IMR-90 (cell line): ENCODE results near the gene KCNH5. TPM values are rescaled to one million over a fixed set of nuclear protein-coding genes. Genes with fewer than 3 reads are reported as not detected.

ENCODE experiments used
- ATAC-seq: fragments of 200-7000 bp; cut with Tn5 transposase; 2 replicates; pipeline ENCODE4 v1.9.1; 2020; ENCODE audit warnings: low read depth, mild to moderate bottlenecking, moderate library complexity
- BruUV-seq: library from RNA; stranded (reverse); fragments of 400-500 nt; replicated peaks from 2 replicates; lab custom pipeline; 2021; lab: Mats Ljungman, UMichigan
- CTCF ChIA-PET: fragments of 300-600 bp; formaldehyde crosslinking; extraction: SDS; loops from one replicate; lab custom pipeline; 2021; ENCODE audit warnings: antibody characterized with exemption; lab: Yijun Ruan, JAX
- POLR2A ChIA-PET: fragments of 300-600 bp; sonication (Branson Sonifier 250); formaldehyde crosslinking; loops from one replicate; lab custom pipeline; 2022; ENCODE audit warnings: antibody characterized with exemption; ENCODE audit not compliant: unreplicated experiment; lab: Charles Lee
- DNase-seq: peaks from one replicate; pipeline ENCODE4 v3.0.0; 2013
- H2AFZ ChIP-seq: replicated peaks from 2 replicates; pipeline ENCODE3; 2013; ENCODE audit warnings: low read length, mild to moderate bottlenecking; ENCODE audit not compliant: poor library complexity
- H2AK5ac ChIP-seq: 2 replicates; pipeline ENCODE4 v1.6.1; 2013; ENCODE audit warnings: low read depth, low read length, inconsistent platforms
- H2AK9ac ChIP-seq: replicated peaks from 2 replicates; pipeline ENCODE3; 2013; ENCODE audit warnings: mild to moderate bottlenecking, low read depth, low read length, moderate library complexity; ENCODE audit not compliant: poor library complexity
- H2BK120ac ChIP-seq: 2 replicates; pipeline ENCODE4 v1.6.1; 2013; ENCODE audit warnings: low read depth, low read length, inconsistent platforms
- H2BK15ac ChIP-seq: 3 replicates; pipeline ENCODE4 v1.6.1; 2013; ENCODE audit warnings: low read depth, low read length, inconsistent platforms
- H2BK20ac ChIP-seq: 2 replicates; pipeline ENCODE4 v1.6.1; 2013; ENCODE audit warnings: low read depth, mild to moderate bottlenecking, inconsistent platforms, low read length, moderate library complexity
- H2BK5ac ChIP-seq: 2 replicates; pipeline ENCODE4 v1.6.1; 2013; ENCODE audit warnings: mild to moderate bottlenecking, low read depth, low read length, inconsistent platforms; ENCODE audit not compliant: poor library complexity, severe bottlenecking
- H3K14ac ChIP-seq: replicated peaks from 2 replicates; pipeline ENCODE4 v1.6.1; 2013; ENCODE audit warnings: low read depth, low read length, inconsistent platforms
- H3K18ac ChIP-seq: 2 replicates; pipeline ENCODE4 v1.6.1; 2013; ENCODE audit warnings: low read depth, low read length, control low read depth
- H3K23ac ChIP-seq: 2 replicates; pipeline ENCODE4 v1.6.1; 2013; ENCODE audit warnings: low read depth, low read length, inconsistent platforms
- H3K27ac ChIP-seq: 2 replicates; pipeline ENCODE4 v1.5.1; 2013; ENCODE audit warnings: mild to moderate bottlenecking, control low read depth, low read length; ENCODE audit not compliant: insufficient read depth
- H3K27me3 ChIP-seq: 2 replicates; pipeline ENCODE4 v1.6.1; 2013; ENCODE audit warnings: low read length; ENCODE audit not compliant: control insufficient read depth, insufficient read depth
- H3K36me3 ChIP-seq: 2 replicates; pipeline ENCODE4 v1.6.1; 2013; ENCODE audit warnings: low read length, mixed read lengths; ENCODE audit not compliant: control insufficient read depth, insufficient read depth
- H3K4ac ChIP-seq: 2 replicates; pipeline ENCODE4 v1.6.1; 2013; ENCODE audit warnings: low read depth, low read length, inconsistent platforms
- H3K4me1 ChIP-seq: 2 replicates; pipeline ENCODE4 v1.6.1; 2013; ENCODE audit warnings: low read length, mixed read lengths; ENCODE audit not compliant: control insufficient read depth, insufficient read depth
- H3K4me2 ChIP-seq: 2 replicates; pipeline ENCODE4 v1.6.1; 2013; ENCODE audit warnings: low read depth, mild to moderate bottlenecking, control low read depth, low read length, moderate library complexity
- H3K4me3 ChIP-seq: 2 replicates; pipeline ENCODE4 v1.5.1; 2013; ENCODE audit warnings: low read depth, mild to moderate bottlenecking, control low read depth, low read length, moderate library complexity; ENCODE audit not compliant: insufficient read depth
- H3K56ac ChIP-seq: 2 replicates; pipeline ENCODE4 v1.6.1; 2013; ENCODE audit warnings: low read length, inconsistent platforms; ENCODE audit not compliant: insufficient read depth; ENCODE audit errors: extremely low read depth
- H3K79me1 ChIP-seq, 2 experiments: 2 replicates each; pipeline ENCODE4 v1.6.1; 2013; ENCODE audit warnings: low read length in 2 of 2, inconsistent platforms in 1 of 2, low read depth in 1 of 2
- H3K9ac ChIP-seq: 2 replicates; pipeline ENCODE4 v1.6.1; 2013; ENCODE audit warnings: low read depth, low read length, control low read depth
- H3K9me1 ChIP-seq: 2 replicates; pipeline ENCODE4 v1.6.1; 2013; ENCODE audit warnings: low read length, inconsistent platforms; ENCODE audit not compliant: insufficient read depth
- H3K9me3 ChIP-seq: 2 replicates; pipeline ENCODE4 v1.6.1; 2013; ENCODE audit warnings: low read length; ENCODE audit not compliant: control insufficient read depth, insufficient read depth
- H4K20me1 ChIP-seq: 2 replicates; pipeline ENCODE4 v1.6.1; 2013; ENCODE audit warnings: low read length, inconsistent platforms; ENCODE audit not compliant: insufficient read depth
- H4K5ac ChIP-seq: 2 replicates; pipeline ENCODE4 v1.6.1; 2013; ENCODE audit warnings: mild to moderate bottlenecking, low read depth, low read length, control low read depth
- H4K8ac ChIP-seq, 2 experiments: 2 replicates each; pipeline ENCODE4 v1.6.1; 2013; ENCODE audit warnings: low read depth in 2 of 2, low read length in 2 of 2, control low read depth in 1 of 2, inconsistent platforms in 1 of 2
- H4K91ac ChIP-seq: 2 replicates; pipeline ENCODE4 v1.6.1; 2013; ENCODE audit warnings: low read depth, low read length, inconsistent platforms; ENCODE audit not compliant: insufficient read depth
- FOS ChIP-seq: fragments of 150-350 bp; IDR thresholded peaks from 2 replicates; pipeline ENCODE4 v1.6.1; 2016; ENCODE audit warnings: low read depth, low read length
- MAZ ChIP-seq: IDR thresholded peaks from 2 replicates; pipeline ENCODE4 v1.6.1; 2012; ENCODE audit warnings: low read depth, mild to moderate bottlenecking, low read length, improper control_type of control experiment, moderate library complexity, borderline replicate concordance
- NFE2L2 ChIP-seq: fragments of 150-350 bp; IDR thresholded peaks from 2 replicates; pipeline ENCODE4 v1.6.1; 2016; ENCODE audit warnings: low read depth, mild to moderate bottlenecking, low read length
- POLR2A ChIP-seq: IDR thresholded peaks from 2 replicates; pipeline ENCODE4 v1.6.1; 2012; ENCODE audit warnings: mild to moderate bottlenecking, low read depth, low read length
- WGBS, 2 experiments: methylation state at CpG; one replicate each; pipeline versions ENCODE4 v1.1.5 to v1.1.7; 2013; ENCODE audit warnings: missing lambda C conversion rate in 2 of 2; ENCODE audit not compliant: insufficient read length in 1 of 2; ENCODE audit errors: extremely low coverage in 2 of 2; 5-methylcytosine and 5-hydroxymethylcytosine counted together
- dilution Hi-C: fragments of 300-500 bp; cut with HindIII; formaldehyde crosslinking; loops from one replicate; pipeline ENCODE4 v1.14.3; 2018; ENCODE audit warnings: low sequenced_read_pairs; ENCODE audit not compliant: unreplicated experiment
- in situ Hi-C: fragments of 300-500 bp; cut with MboI; formaldehyde crosslinking; loops from 3 replicates; pipeline ENCODE4 v1.14.3; 2019; ENCODE audit warnings: low sequenced_read_pairs, inconsistent platforms, mixed read lengths
- intact Hi-C: fragments of 100-400 bp; cut with micrococcal nuclease; formaldehyde crosslinking; loops from 2 replicates; pipeline ENCODE4 v1.10.0; 2022
- polyA plus RNA-seq, 3 experiments: library from polyadenylated mRNA; depleted of rRNA; stranded (reverse); fragments of >200 nt; gene quantifications; 2 replicates each; pipeline ENCODE4 v1.2.3, GENCODE V29; 2012; ENCODE audit warnings: low replicate concordance in 1 of 3
- total RNA-seq: library from RNA; depleted of rRNA; stranded (reverse); fragments of >200 nt; gene quantifications from 2 replicates; pipeline ENCODE4 v1.2.3, GENCODE V29; 2012
- TF ChIP-seq, protein P1 (sequence below): fragments of 150-350 bp; IDR thresholded peaks from 2 replicates; pipeline ENCODE4 v1.6.1; 2017; ENCODE audit warnings: mild to moderate bottlenecking, antibody characterized with exemption, low read length, low read depth
- TF ChIP-seq, protein P2 (sequence below): conservative IDR thresholded peaks from 2 replicates; pipeline ENCODE4 v1.5.1; 2012; ENCODE audit warnings: mild to moderate bottlenecking, low read depth, low read length, improper control_type of control experiment

Gene KCNH5
- total and polyA plus RNA-seq, 2 of the 4 experiments (the other 2 are of a cell fraction), result under 0.01 to 0.03 TPM

DNA sequence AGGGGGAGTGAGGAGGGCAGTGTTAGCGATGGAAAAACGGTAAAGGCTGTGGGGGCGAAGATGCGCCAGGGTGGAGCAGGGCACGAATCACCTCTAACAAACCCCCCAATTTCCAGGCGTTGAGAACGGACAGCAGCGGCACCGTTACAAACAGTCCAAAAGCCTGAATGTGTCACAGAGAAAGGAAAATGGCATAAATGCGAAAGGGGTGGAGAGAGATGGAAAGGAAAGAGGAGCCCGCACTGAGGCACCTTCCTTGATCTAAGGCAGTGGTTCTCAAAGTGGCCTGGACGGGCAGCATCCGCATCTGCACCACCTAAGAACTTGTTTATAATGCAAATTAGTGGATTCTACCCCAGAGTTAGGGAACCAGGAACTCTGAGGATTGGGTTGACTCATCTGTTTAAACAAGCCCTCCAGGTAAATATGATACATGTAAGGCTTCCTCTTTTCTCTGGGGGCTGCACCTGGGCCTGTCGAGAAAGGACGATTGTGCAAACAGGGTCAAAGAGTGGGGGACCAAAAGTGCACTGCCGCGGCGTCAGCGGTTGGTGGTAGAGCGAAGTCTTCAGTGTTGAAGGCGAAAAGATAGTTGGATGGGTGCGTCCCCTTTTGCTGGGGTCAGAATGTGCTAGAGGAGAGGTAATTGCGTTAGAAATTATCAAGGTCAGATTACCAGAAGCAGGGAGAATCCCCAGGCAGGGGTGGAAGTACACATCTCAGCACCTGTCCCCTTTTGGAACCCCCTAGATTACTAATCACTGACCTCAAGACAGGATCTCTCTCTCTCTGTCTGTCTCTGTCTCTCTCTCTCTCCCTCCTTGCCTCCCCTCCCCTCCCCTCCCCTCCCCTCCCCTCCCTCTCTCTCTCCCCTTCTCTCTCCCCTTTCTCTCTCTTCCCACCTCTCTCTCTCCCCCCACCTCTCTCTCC is 1.3 kb upstream of the KCNH5 start (continued):
- TF ChIP-seq, protein P1, sequence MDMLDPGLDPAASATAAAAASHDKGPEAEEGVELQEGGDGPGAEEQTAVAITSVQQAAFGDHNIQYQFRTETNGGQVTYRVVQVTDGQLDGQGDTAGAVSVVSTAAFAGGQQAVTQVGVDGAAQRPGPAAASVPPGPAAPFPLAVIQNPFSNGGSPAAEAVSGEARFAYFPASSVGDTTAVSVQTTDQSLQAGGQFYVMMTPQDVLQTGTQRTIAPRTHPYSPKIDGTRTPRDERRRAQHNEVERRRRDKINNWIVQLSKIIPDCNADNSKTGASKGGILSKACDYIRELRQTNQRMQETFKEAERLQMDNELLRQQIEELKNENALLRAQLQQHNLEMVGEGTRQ, result no peak

DNA sequence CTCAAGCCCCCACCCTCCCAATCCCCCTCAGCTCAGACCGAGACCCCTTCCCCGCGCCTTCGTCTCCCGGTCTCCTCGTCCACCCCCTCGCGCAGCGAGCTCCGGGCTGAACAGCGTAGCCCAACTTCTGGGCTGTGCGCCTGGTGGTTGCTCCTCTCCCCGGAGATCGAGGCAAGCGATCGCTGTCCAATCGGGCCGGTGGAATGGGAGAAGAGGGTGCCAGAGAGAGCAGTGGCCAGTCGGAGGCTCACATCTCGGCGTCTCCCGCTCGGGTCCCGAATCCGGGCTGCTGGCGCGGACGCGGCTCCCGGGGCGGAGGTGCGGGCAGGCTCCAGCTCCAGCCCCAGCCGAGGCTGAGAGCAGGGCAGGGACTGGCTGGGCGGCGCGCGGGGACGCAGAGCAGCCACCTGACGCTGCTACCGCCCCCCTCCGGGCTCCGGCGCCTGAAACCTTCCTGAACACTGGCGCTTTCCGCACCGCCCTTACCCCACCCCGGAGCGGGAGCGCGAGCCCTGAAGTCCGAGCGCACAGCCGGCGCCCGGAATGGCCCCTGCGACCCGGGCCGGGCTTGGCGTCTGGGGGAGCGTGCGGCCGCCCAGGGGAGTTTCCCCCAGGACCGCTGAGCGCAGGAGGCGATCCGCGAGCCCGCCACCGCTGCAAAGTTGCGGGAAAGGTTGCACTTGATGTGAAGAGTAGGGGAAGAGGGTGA is 508 bp upstream of the KCNH5 start:
- no peak overlapping the region for H3K4ac ChIP-seq
- H4K8ac ChIP-seq, result no peak overlapping the region
- H3K9ac ChIP-seq, result no peak overlapping the region
- H3K27ac ChIP-seq, result no peak overlapping the region
- no peaks in the 10 kb centered on the region for H3K36me3 ChIP-seq
- intact Hi-C loops (no loop called here), in situ Hi-C loops (no loop called here), dilution Hi-C loops (no loop called here)
- no peaks in the 10 kb centered on the region for H3K9me1 ChIP-seq
- no peak overlapping the region for H4K5ac ChIP-seq
- H2AK5ac ChIP-seq, result no peak overlapping the region
- H3K18ac ChIP-seq, result no peak overlapping the region
- no peak overlapping the region for H2BK20ac ChIP-seq
- CTCF ChIA-PET, result no interaction called here
- POLR2A ChIA-PET, result no interaction called here
- no peak overlapping the region for H2BK120ac ChIP-seq
- no peak overlapping the region for H2BK5ac ChIP-seq
- H3K9me3 ChIP-seq, result no peaks in the 10 kb centered on the region
- peak overlapping the region; percentile 48 for H3K4me3 ChIP-seq
- ATAC-seq (peak; percentile 93), DNase-seq (peak; percentile 40)
- H3K14ac ChIP-seq, result no peak overlapping the region
- H3K4me1 ChIP-seq, result peaks cover 2% of the 10 kb centered on the region
- H3K23ac ChIP-seq, result no peak overlapping the region
- H2AK9ac ChIP-seq, result no peak overlapping the region
- H4K20me1 ChIP-seq, result no peaks in the 10 kb centered on the region
- peak overlapping the region; percentile 95 for H3K4me2 ChIP-seq
- no TSS peak for BruUV-seq
- TF ChIP-seq NFE2L2 (no peak), POLR2A (no peak), MAZ (0 out of 2 replicates have a peak, but pooled peaks have one; percentile 0), FOS (no peak)
- TF ChIP-seq, protein P2, sequence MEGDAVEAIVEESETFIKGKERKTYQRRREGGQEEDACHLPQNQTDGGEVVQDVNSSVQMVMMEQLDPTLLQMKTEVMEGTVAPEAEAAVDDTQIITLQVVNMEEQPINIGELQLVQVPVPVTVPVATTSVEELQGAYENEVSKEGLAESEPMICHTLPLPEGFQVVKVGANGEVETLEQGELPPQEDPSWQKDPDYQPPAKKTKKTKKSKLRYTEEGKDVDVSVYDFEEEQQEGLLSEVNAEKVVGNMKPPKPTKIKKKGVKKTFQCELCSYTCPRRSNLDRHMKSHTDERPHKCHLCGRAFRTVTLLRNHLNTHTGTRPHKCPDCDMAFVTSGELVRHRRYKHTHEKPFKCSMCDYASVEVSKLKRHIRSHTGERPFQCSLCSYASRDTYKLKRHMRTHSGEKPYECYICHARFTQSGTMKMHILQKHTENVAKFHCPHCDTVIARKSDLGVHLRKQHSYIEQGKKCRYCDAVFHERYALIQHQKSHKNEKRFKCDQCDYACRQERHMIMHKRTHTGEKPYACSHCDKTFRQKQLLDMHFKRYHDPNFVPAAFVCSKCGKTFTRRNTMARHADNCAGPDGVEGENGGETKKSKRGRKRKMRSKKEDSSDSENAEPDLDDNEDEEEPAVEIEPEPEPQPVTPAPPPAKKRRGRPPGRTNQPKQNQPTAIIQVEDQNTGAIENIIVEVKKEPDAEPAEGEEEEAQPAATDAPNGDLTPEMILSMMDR, result no peak
- peak overlapping the region; percentile 89 for H2AFZ ChIP-seq
- WGBS, 2 experiments, result 2% methylated on average over 24 of the region's 70 CpGs; no CpG with 5 or more reads in 1 of the 2 experiments
- no peak overlapping the region for H3K56ac ChIP-seq
- no peaks in the 10 kb centered on the region for H3K79me1 ChIP-seq
- H3K27me3 ChIP-seq, result peaks cover 41% of the 10 kb centered on the region
- no peak overlapping the region for H4K91ac ChIP-seq
- H2BK15ac ChIP-seq, result no peak overlapping the region
